GM12878 (cell line): ENCODE data around the gene FBXL22. TPM values are rescaled to one million over a fixed set of nuclear protein-coding genes. Genes with fewer than 3 reads are reported as not detected.

ENCODE experiments used
- ATAC-seq: fragments of 200-7000 bp; cut with Tn5 transposase; 3 replicates; pipeline ENCODE4 v1.9.1; 2020; ENCODE audit warnings: mild to moderate bottlenecking, moderate library complexity
- BruUV-seq: library from RNA; stranded (reverse); fragments of 400-500 nt; replicated peaks from 2 replicates; lab custom pipeline; 2021; lab: Mats Ljungman, UMichigan
- CTCF ChIA-PET: fragments of 300-600 bp; sonication (Branson Sonifier 250); formaldehyde crosslinking; extraction: SDS; loops from one replicate; lab custom pipeline; 2021; ENCODE audit warnings: inconsistent platforms; lab: Yijun Ruan, JAX
- POLR2A ChIA-PET: fragments of 350-600 bp; formaldehyde crosslinking; extraction: SDS; loops from one replicate; lab custom pipeline; 2021; ENCODE audit warnings: inconsistent platforms; lab: Charles Lee
- RAD21 ChIA-PET: fragments of 300-600 bp; sonication (Branson Sonifier 250); formaldehyde crosslinking; loops from one replicate; lab custom pipeline; 2023; ENCODE audit warnings: antibody characterized with exemption; ENCODE audit not compliant: unreplicated experiment; lab: Charles Lee
- SMC1A ChIA-PET: fragments of 300-600 bp; sonication (Branson Sonifier 250); formaldehyde crosslinking; loops from one replicate; lab custom pipeline; 2023; ENCODE audit not compliant: unreplicated experiment, uncharacterized antibody; lab: Charles Lee
- DNase-seq: peaks from one replicate; pipeline ENCODE4 v3.0.0-alpha.2; 2011; ENCODE audit warnings: low read depth, low spot score
- FAIRE-seq: peaks from 3 replicates; lab custom pipeline; 2011; peaks lifted over from hg19 to GRCh38; lab: Jason Lieb, UNC
- H2AFZ ChIP-seq: 2 replicates; pipeline ENCODE4 v1.6.0; 2011; ENCODE audit warnings: low read depth, low read length, control low read depth; ENCODE audit not compliant: control insufficient read depth
- H3K27ac ChIP-seq: 2 replicates; pipeline ENCODE4 v1.5.1; 2011; ENCODE audit warnings: control low read depth; ENCODE audit not compliant: control insufficient read depth, insufficient read depth
- H3K27me3 ChIP-seq, 2 experiments: replicated peaks in 1 of 2; 2 replicates each; pipeline versions ENCODE4 v1.6.0 to v1.6.1; 2011; ENCODE audit warnings: low read length in 1 of 2; ENCODE audit not compliant: control insufficient read depth in 2 of 2, insufficient read depth in 2 of 2
- H3K36me3 ChIP-seq, 2 experiments: 2 replicates each; pipeline ENCODE4 v1.5.1; 2011; ENCODE audit warnings: low read length in 1 of 2; ENCODE audit not compliant: control insufficient read depth in 2 of 2, insufficient read depth in 2 of 2
- H3K4me1 ChIP-seq: 2 replicates; pipeline ENCODE4 v1.6.1; 2011; ENCODE audit warnings: mild to moderate bottlenecking, low read length, moderate library complexity, mixed read lengths; ENCODE audit not compliant: control insufficient read depth, insufficient read depth
- H3K4me2 ChIP-seq: 2 replicates; pipeline ENCODE4 v1.6.0; 2011; ENCODE audit warnings: control low read depth; ENCODE audit not compliant: control insufficient read depth, insufficient read depth
- H3K4me3 ChIP-seq: fragments of 200-600 bp; sonication (generic); 2 replicates; pipeline ENCODE4 v1.5.1; 2016
- H3K79me2 ChIP-seq: 2 replicates; pipeline ENCODE4 v1.6.0; 2011; ENCODE audit warnings: low read length; ENCODE audit not compliant: control insufficient read depth, insufficient read depth
- H3K9ac ChIP-seq: 2 replicates; pipeline ENCODE4 v1.8.0; 2011; ENCODE audit warnings: low read length, control low read depth, mixed read lengths; ENCODE audit not compliant: control insufficient read depth, insufficient read depth
- H3K9me3 ChIP-seq: replicated peaks from 3 replicates; pipeline ENCODE4 v1.5.1; 2011; ENCODE audit warnings: mild to moderate bottlenecking, low read length; ENCODE audit not compliant: control insufficient read depth, insufficient read depth
- H4K20me1 ChIP-seq: 2 replicates; pipeline ENCODE4 v1.6.0; 2011; ENCODE audit not compliant: control insufficient read depth, insufficient read depth
- ATF7 ChIP-seq: fragments of 450-650 bp; IDR thresholded peaks from 2 replicates; pipeline ENCODE4 v1.6.1; 2016; ENCODE audit warnings: low read depth, mild to moderate bottlenecking
- CEBPB ChIP-seq, 2 experiments: fragments of 150-350 bp in 1 of 2; IDR thresholded peaks; 2 replicates each; pipeline ENCODE4 v1.6.1; 2012 to 2014; ENCODE audit warnings: low read depth in 2 of 2, low read length in 2 of 2, borderline replicate concordance in 1 of 2, inconsistent platforms in 1 of 2
- CHD1 ChIP-seq: IDR thresholded peaks from 2 replicates; pipeline ENCODE4 v1.6.1; 2012; ENCODE audit warnings: low read depth, low read length, improper control_type of control experiment
- CHD4 ChIP-seq: fragments of 200-600 bp; sonication (generic); IDR thresholded peaks from 2 replicates; pipeline ENCODE4 v1.6.1; 2016; ENCODE audit warnings: mild to moderate bottlenecking
- EP300 ChIP-seq, 2 experiments: fragments of 150-350 bp in 1 of 2; IDR thresholded peaks; 2 replicates each; pipeline ENCODE4 v1.6.1; 2011 to 2012; ENCODE audit warnings: low read depth in 2 of 2, low read length in 2 of 2, borderline replicate concordance in 1 of 2, improper control_type of control experiment in 1 of 2, inconsistent platforms in 1 of 2; ENCODE audit not compliant: control insufficient read depth in 1 of 2
- MYC ChIP-seq: IDR thresholded peaks from 2 replicates; pipeline ENCODE4 v1.6.1; 2011; ENCODE audit warnings: mild to moderate bottlenecking, low read length, moderate library complexity, inconsistent platforms; ENCODE audit not compliant: insufficient read depth, insufficient replicate concordance, insufficient read length, severe bottlenecking
- NFYB ChIP-seq: IDR thresholded peaks from 2 replicates; pipeline ENCODE4 v1.6.1; 2011; ENCODE audit warnings: low read depth, mild to moderate bottlenecking, low read length, improper control_type of control experiment, moderate library complexity; ENCODE audit not compliant: insufficient read depth
- STAT3 ChIP-seq: IDR thresholded peaks from 2 replicates; pipeline ENCODE4 v1.6.1; 2011; ENCODE audit warnings: low read depth, low read length, improper control_type of control experiment
- ZNF207 ChIP-seq: fragments of 450-650 bp; IDR thresholded peaks from 2 replicates; pipeline ENCODE4 v1.6.1; 2014; ENCODE audit warnings: antibody characterized with exemption, mild to moderate bottlenecking, borderline replicate concordance
- ZNF274 ChIP-seq: IDR thresholded peaks from one replicate; pipeline ENCODE4 v1.8.0; 2011; ENCODE audit not compliant: insufficient read length, insufficient read depth
- WGBS: methylation state at CpG from one replicate; pipeline ENCODE4 v1.1.6; 2016; ENCODE audit warnings: low lambda C conversion rate; ENCODE audit not compliant: insufficient replicate concordance, insufficient coverage; ENCODE audit errors: missing lambda C conversion rate; 5-methylcytosine and 5-hydroxymethylcytosine counted together
- in situ Hi-C: fragments of 300-500 bp; cut with MboI; formaldehyde crosslinking; loops from 9 replicates; pipeline ENCODE4 v1.14.3; 2018; ENCODE audit warnings: mixed read lengths
- intact Hi-C: fragments of 100-400 bp; cut with micrococcal nuclease; formaldehyde crosslinking; loops from one replicate; pipeline ENCODE4 v1.14.2; 2022; ENCODE audit not compliant: unreplicated experiment
- polyA plus RNA-seq, 11 experiments: library from polyadenylated mRNA; depleted of rRNA in 4 of 11; unstranded in 6 of 11; stranded (reverse) in 5 of 11; fragments of >200 nt; fragmentation: Nextera tagmentation in 4 of 11; fragmentation: Illumina TruSeq in 1 of 11; extraction: Ambion mirVana in 4 of 11; extraction: Trizol in 1 of 11; gene quantifications; 1 replicate in 1 of 11; 2 replicates in 10 of 11; pipeline versions ENCODE4 v1.2.1 to v1.2.3, GENCODE V29; 2011 to 2016; ENCODE audit warnings: inconsistent platforms in 2 of 11, missing spikeins in 2 of 11, low read depth in 1 of 11
- total RNA-seq, 4 experiments: library from RNA; depleted of rRNA in 3 of 4; stranded (reverse); fragments of >200 nt in 3 of 4; fragmentation: Illumina TruSeq in 1 of 4; extraction: Trizol in 1 of 4; gene quantifications; 2 replicates each; pipeline versions ENCODE4 v1.2.1 to v1.2.3, GENCODE V29; 2013 to 2021
- TF ChIP-seq, protein P1 (sequence below): fragments of 450-650 bp; IDR thresholded peaks from 2 replicates; pipeline ENCODE4 v1.6.1; 2017; ENCODE audit warnings: mild to moderate bottlenecking, moderate library complexity
- TF ChIP-seq, protein P2 (sequence below): fragments of 450-650 bp; formaldehyde crosslinking; IDR thresholded peaks from 2 replicates; pipeline ENCODE4 v1.4.0; 2020; ENCODE audit warnings: mild to moderate bottlenecking, moderate library complexity
- TF ChIP-seq, protein P3 (sequence below): IDR thresholded peaks from 2 replicates; pipeline ENCODE4 v1.6.1; 2011; ENCODE audit warnings: borderline replicate concordance, low read depth, mild to moderate bottlenecking, moderate library complexity, low read length; ENCODE audit not compliant: insufficient read depth, poor library complexity, severe bottlenecking

FBXL22 gene
- total and polyA plus RNA-seq, 10 of the 15 experiments (the other 5 are each of a cell fraction or from before 2014, with no cell fraction given), result 0.05 to 2.6 (median 0.52) TPM

DNA sequence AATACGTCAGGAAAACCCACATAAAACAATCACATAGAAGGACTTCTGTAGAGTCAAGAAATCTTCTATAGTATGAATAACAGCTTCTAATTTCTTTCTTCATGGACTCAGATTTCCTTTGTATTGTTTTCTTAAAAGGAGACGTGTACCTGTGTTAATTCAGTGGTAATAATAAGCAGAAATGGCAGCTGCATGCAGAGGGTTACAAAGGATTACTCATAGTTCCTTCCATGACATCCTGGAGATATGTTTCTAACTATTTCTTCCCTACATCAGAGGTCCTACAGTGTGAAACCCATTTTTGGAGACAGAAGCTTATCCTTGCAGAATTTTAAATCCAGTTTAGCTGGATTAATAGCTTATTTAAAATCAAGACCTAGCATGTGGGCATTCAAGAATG is 36.1 kb downstream of the FBXL22 start (continued):
- TF ChIP-seq, protein P1, sequence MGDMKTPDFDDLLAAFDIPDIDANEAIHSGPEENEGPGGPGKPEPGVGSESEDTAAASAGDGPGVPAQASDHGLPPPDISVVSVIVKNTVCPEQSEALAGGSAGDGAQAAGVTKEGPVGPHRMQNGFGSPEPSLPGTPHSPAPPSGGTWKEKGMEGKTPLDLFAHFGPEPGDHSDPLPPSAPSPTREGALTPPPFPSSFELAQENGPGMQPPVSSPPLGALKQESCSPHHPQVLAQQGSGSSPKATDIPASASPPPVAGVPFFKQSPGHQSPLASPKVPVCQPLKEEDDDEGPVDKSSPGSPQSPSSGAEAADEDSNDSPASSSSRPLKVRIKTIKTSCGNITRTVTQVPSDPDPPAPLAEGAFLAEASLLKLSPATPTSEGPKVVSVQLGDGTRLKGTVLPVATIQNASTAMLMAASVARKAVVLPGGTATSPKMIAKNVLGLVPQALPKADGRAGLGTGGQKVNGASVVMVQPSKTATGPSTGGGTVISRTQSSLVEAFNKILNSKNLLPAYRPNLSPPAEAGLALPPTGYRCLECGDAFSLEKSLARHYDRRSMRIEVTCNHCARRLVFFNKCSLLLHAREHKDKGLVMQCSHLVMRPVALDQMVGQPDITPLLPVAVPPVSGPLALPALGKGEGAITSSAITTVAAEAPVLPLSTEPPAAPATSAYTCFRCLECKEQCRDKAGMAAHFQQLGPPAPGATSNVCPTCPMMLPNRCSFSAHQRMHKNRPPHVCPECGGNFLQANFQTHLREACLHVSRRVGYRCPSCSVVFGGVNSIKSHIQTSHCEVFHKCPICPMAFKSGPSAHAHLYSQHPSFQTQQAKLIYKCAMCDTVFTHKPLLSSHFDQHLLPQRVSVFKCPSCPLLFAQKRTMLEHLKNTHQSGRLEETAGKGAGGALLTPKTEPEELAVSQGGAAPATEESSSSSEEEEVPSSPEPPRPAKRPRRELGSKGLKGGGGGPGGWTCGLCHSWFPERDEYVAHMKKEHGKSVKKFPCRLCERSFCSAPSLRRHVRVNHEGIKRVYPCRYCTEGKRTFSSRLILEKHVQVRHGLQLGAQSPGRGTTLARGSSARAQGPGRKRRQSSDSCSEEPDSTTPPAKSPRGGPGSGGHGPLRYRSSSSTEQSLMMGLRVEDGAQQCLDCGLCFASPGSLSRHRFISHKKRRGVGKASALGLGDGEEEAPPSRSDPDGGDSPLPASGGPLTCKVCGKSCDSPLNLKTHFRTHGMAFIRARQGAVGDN, result no peak
- TF ChIP-seq STAT3 (no peak), NFYB (no peak)

DNA sequence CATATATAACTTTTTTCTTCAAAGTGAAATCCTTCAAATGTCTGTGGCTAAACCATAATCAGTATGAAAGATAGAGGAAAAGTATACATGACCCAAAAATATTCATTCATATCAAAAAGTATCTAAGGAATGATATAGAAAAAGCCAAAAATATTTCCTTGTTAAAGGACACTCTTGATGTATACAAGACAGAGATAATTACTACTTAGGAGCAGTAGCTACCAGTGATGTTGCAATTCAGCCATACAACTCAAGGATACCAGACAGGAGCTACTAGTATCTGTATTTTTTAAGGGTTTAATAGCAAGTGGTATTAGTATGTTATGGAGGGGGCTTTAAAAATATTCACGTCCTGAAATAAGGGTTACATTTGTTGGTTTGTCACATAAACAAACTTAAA is 37.0 kb downstream of the FBXL22 start:
- no peaks in the 10 kb centered on the region for H4K20me1 ChIP-seq
- ChIA-PET POLR2A (no interaction called here), RAD21 (interaction anchor here (1.5 kb wide), 2 partner anchors 24 to 167 kb away, joined by 6 to 7 read pairs; no protein-coding TSS in a partner anchor), SMC1A (interaction anchor here (0.6 to 2.6 kb wide), 3 partner anchors 10 to 103 kb away, joined by 4 to 12 read pairs (median 8); no protein-coding TSS in a partner anchor), CTCF (interaction anchor here (1.4 kb wide), 1 partner anchor 10 kb away, joined by 3 read pairs; no protein-coding TSS in a partner anchor)
- H3K4me2 ChIP-seq, result no peak overlapping the region
- ATAC-seq (no peak), FAIRE-seq (no peak), DNase-seq (no peak)
- H3K27me3 ChIP-seq, result no peaks in the 10 kb centered on the region
- H3K36me3 ChIP-seq, result peaks cover 7 to 29% of the 10 kb centered on the region in 2 experiments
- H2AFZ ChIP-seq, result no peak overlapping the region
- WGBS, result 90% methylated on average over 1 of the region's 1 CpG
- no TSS peak for BruUV-seq
- H3K27ac ChIP-seq, result no peak overlapping the region
- H3K9ac ChIP-seq, result no peak overlapping the region
- intact Hi-C loops, result no loop called here
- no peaks in the 10 kb centered on the region for H3K4me1 ChIP-seq
- no peak overlapping the region for H3K4me3 ChIP-seq
- no peaks in the 10 kb centered on the region for H3K9me3 ChIP-seq
- H3K79me2 ChIP-seq, result no peaks in the 10 kb centered on the region
- in situ Hi-C loops, result no loop called here
- TF ChIP-seq CEBPB (IDR thresholded peaks at IDR 0.05; ENCODE audit: borderline replicate concordance in 1 of 2, low read depth in 2 of 2, low read length in 2 of 2), result no peak
- TF ChIP-seq ZNF274, result no peak
- no peak for TF ChIP-seq ATF7
- no peak for TF ChIP-seq MYC
- TF ChIP-seq CHD4, result no peak
- TF ChIP-seq EP300 (IDR thresholded peaks at IDR 0.05; ENCODE audit: borderline replicate concordance in 1 of 2, control insufficient read depth in 1 of 2, low read depth in 2 of 2, low read length in 2 of 2), result no peak
- TF ChIP-seq, protein P2, sequence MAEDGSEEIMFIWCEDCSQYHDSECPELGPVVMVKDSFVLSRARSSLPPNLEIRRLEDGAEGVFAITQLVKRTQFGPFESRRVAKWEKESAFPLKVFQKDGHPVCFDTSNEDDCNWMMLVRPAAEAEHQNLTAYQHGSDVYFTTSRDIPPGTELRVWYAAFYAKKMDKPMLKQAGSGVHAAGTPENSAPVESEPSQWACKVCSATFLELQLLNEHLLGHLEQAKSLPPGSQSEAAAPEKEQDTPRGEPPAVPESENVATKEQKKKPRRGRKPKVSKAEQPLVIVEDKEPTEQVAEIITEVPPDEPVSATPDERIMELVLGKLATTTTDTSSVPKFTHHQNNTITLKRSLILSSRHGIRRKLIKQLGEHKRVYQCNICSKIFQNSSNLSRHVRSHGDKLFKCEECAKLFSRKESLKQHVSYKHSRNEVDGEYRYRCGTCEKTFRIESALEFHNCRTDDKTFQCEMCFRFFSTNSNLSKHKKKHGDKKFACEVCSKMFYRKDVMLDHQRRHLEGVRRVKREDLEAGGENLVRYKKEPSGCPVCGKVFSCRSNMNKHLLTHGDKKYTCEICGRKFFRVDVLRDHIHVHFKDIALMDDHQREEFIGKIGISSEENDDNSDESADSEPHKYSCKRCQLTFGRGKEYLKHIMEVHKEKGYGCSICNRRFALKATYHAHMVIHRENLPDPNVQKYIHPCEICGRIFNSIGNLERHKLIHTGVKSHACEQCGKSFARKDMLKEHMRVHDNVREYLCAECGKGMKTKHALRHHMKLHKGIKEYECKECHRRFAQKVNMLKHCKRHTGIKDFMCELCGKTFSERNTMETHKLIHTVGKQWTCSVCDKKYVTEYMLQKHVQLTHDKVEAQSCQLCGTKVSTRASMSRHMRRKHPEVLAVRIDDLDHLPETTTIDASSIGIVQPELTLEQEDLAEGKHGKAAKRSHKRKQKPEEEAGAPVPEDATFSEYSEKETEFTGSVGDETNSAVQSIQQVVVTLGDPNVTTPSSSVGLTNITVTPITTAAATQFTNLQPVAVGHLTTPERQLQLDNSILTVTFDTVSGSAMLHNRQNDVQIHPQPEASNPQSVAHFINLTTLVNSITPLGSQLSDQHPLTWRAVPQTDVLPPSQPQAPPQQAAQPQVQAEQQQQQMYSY (CRISPR knock-in tag), result no peak
- no peak for TF ChIP-seq CHD1
- TF ChIP-seq, protein P3, sequence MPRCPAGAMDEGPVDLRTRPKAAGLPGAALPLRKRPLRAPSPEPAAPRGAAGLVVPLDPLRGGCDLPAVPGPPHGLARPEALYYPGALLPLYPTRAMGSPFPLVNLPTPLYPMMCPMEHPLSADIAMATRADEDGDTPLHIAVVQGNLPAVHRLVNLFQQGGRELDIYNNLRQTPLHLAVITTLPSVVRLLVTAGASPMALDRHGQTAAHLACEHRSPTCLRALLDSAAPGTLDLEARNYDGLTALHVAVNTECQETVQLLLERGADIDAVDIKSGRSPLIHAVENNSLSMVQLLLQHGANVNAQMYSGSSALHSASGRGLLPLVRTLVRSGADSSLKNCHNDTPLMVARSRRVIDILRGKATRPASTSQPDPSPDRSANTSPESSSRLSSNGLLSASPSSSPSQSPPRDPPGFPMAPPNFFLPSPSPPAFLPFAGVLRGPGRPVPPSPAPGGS, result no peak
- no peak for TF ChIP-seq ZNF207
